WI38 (cell line): ENCODE measurements around the gene CNOT9.
"Not testable (repeated sequence)": the region's sequence is repeated elsewhere in the genome, so short reads cannot be mapped to it uniquely, and the experiment has no call there.

ENCODE experiments used
- H3K4me3 ChIP-seq: 2 replicates; pipeline ENCODE4 v1.5.1; 2011; ENCODE audit warnings: low read depth, mild to moderate bottlenecking, control low read depth, low read length
- CTCF ChIP-seq: IDR thresholded peaks from 2 replicates; pipeline ENCODE4 v1.5.1; 2012; ENCODE audit warnings: low read depth, mild to moderate bottlenecking, control low read depth, low read length

The CNOT9 gene, protein sequence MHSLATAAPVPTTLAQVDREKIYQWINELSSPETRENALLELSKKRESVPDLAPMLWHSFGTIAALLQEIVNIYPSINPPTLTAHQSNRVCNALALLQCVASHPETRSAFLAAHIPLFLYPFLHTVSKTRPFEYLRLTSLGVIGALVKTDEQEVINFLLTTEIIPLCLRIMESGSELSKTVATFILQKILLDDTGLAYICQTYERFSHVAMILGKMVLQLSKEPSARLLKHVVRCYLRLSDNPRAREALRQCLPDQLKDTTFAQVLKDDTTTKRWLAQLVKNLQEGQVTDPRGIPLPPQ

GRCh38 chr2:218568190-218569037 is at the start of gene CNOT9, which contains the start of gene USP37:
Gene CNOT9, plus strand, starts transcription at chr2:218568839. Its CDS starts 116 bp downstream, at chr2:218568955.
Gene USP37, minus strand, starts transcription at chr2:218568351. Its CDS starts 9,698 bp downstream, at chr2:218558653.
- TF ChIP-seq CTCF = no peak
- peak within 1 kb of the TSS; percentile 94 for H3K4me3 ChIP-seq

- TF ChIP-seq CTCF = no peak
- no peak overlapping the region for H3K4me3 ChIP-seq
Observed at GRCh38 chr2:218518876-218519275, 49.8 kb upstream of the CNOT9 start.

DNA sequence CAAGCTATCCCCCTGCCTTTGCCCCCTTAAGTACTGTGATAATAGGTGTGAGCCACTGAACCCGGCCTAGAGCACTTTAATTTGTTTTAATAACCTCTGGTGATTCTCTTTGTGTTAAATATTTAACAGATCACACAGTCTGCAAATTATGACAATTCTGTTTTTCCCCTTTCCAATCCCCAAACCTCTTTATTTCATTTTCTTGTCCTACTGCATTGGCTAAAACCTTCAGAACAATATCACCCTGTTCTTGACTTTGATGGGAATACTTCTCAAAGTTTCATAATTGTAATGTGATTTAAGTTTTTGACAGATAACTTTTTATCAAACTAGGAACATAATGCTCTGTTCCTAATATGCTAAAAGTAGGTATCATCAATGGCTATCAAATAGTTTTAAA is 45.0 kb upstream of the CNOT9 start:
- no peak for TF ChIP-seq CTCF
- no peak overlapping the region for H3K4me3 ChIP-seq

GRCh38 chr2:218528409-218528808 is 40.2 kb upstream of the CNOT9 start:
- not testable (repeated sequence) for H3K4me3 ChIP-seq

- TF ChIP-seq CTCF = no peak
Observed at GRCh38 chr2:218529990-218530389, 38.6 kb upstream of the CNOT9 start.

GRCh38 chr2:218536804-218537494 is 31.7 kb upstream of the CNOT9 start:
- TF ChIP-seq CTCF = no peak
- H3K4me3 ChIP-seq = no peak overlapping the region

More at GRCh38 chr2:218529990-218530389, 38.6 kb upstream of the CNOT9 start:
- no peak overlapping the region for H3K4me3 ChIP-seq

DNA sequence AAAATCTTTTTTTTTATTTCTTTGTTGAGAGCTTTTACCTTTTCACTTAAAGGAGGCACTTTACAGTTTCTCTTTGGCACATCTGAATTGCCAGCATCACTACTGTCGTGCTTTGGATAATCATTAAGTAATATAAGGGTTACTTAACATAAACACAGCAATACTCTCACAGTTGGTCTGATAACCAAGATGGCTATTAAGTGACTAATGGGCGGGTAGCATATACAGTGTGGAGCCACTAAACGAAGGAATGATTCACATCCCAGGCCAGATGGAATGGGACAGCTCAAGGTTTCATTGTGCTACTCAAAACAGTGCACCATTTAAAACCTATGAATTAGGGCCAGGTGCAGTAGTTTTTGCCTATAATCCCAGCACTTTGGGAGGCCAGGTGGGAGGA is 28.6 kb upstream of the CNOT9 start:
- no peak overlapping the region for H3K4me3 ChIP-seq
- no peak for TF ChIP-seq CTCF
